Natural killer cell (primary cell): ENCODE results near the gene BCAS3. TPM values are rescaled to one million over a fixed set of nuclear protein-coding genes. Genes with fewer than 3 reads are reported as not detected.

Experiments used
- ATAC-seq, 3 donors: fragments of 150-1000 bp in 2 of 3; fragments of 200-7000 bp in 1 of 3; cut with Tn5 transposase; 1 replicate in 1 of 3; 2 replicates in 2 of 3; pipeline ENCODE4 v1.10.0; 2021; ENCODE audit warnings: mild to moderate bottlenecking in 2 of 3, moderate library complexity in 2 of 3
- DNase-seq, 2 donors: peaks; one replicate each; pipeline versions ENCODE4 v3.0.0 to v3.0.0-alpha.2; 2013 to 2021; ENCODE audit warnings: mixed read lengths in 1 of 2
- H3K27ac ChIP-seq: one replicate; pipeline ENCODE4 v1.5.1; 2013; ENCODE audit warnings: mild to moderate bottlenecking, low read length
- H3K27me3 ChIP-seq: one replicate; pipeline ENCODE4 v1.6.1; 2013; ENCODE audit warnings: low read length; ENCODE audit not compliant: control insufficient read depth, insufficient read depth
- H3K36me3 ChIP-seq: one replicate; pipeline ENCODE4 v1.6.1; 2013; ENCODE audit warnings: low read length; ENCODE audit not compliant: control insufficient read depth, insufficient read depth
- H3K4me1 ChIP-seq: one replicate; pipeline ENCODE4 v1.6.1; 2013; ENCODE audit warnings: low read length; ENCODE audit not compliant: control insufficient read depth, insufficient read depth
- H3K4me3 ChIP-seq: one replicate; pipeline ENCODE4 v1.5.1; 2013; ENCODE audit warnings: low read length
- H3K9me3 ChIP-seq: one replicate; pipeline ENCODE4 v1.6.1; 2013; ENCODE audit warnings: low read length; ENCODE audit not compliant: control insufficient read depth, insufficient read depth
- H3K27ac Mint-ChIP-seq, 2 donors: one replicate each; pipeline ENCODE4 v1.8.0; 2022; ENCODE audit warnings: mild to moderate bottlenecking in 2 of 2, mixed read lengths in 2 of 2, moderate library complexity in 1 of 2
- H3K27me3 Mint-ChIP-seq, 2 donors: one replicate each; pipeline ENCODE4 v1.8.0; 2022; ENCODE audit warnings: low read depth in 2 of 2, mixed read lengths in 2 of 2
- H3K36me3 Mint-ChIP-seq: one replicate; pipeline ENCODE4 v1.8.0; 2022; ENCODE audit warnings: mixed read lengths
- H3K4me1 Mint-ChIP-seq, 2 donors: one replicate each; pipeline ENCODE4 v1.8.0; 2022; ENCODE audit warnings: mixed read lengths in 2 of 2
- H3K4me3 Mint-ChIP-seq: one replicate; pipeline ENCODE4 v1.8.0; 2022; ENCODE audit warnings: mild to moderate bottlenecking, moderate library complexity, mixed read lengths
- H3K9me3 Mint-ChIP-seq, 2 donors: one replicate each; pipeline ENCODE4 v1.8.0; 2022; ENCODE audit warnings: mixed read lengths in 2 of 2
- WGBS: methylation state at CpG from one replicate; pipeline ENCODE4 v1.1.7; 2013; ENCODE audit warnings: missing lambda C conversion rate; ENCODE audit not compliant: insufficient coverage; 5-methylcytosine and 5-hydroxymethylcytosine counted together
- intact Hi-C: fragments of 100-400 bp; cut with micrococcal nuclease; formaldehyde crosslinking; loops from one replicate; pipeline ENCODE4 v1.14.2; 2022
- total RNA-seq, 4 donors: library from RNA; stranded (reverse); fragments of 120-200 nt in 1 of 4; gene quantifications; one replicate each; pipeline versions ENCODE4 v1.2.3 to v1.2.4, GENCODE V29; 2013 to 2022
- TF ChIP-seq, protein P1 (sequence below): fragments of 200-600 bp; IDR thresholded peaks from one replicate; pipeline ENCODE4 v1.8.0; 2022; ENCODE audit warnings: antibody characterized with exemption

Gene BCAS3
- total RNA-seq, 3 donors from 2014 or later (not counting 1 experiment from before 2014, with no cell fraction given) = 60.5 to 87.8 (median 72.0) TPM

GRCh38 chr17:61118871-61119270 is 441.2 kb downstream of the BCAS3 start:
- H3K9me3 ChIP-seq = no peaks in the 10 kb centered on the region
- Mint-ChIP-seq H3K4me1 (no peaks in the 10 kb centered on the region), H3K9me3 (peaks cover 2 to 7% of the 10 kb centered on the region in 2 donors), H3K27ac (no peak overlapping the region), H3K36me3 (peaks cover 8% of the 10 kb centered on the region), H3K27me3 (no peaks in the 10 kb centered on the region), H3K4me3 (no peak overlapping the region)
- no peak overlapping the region for H3K4me3 ChIP-seq
- TF ChIP-seq, protein P1, sequence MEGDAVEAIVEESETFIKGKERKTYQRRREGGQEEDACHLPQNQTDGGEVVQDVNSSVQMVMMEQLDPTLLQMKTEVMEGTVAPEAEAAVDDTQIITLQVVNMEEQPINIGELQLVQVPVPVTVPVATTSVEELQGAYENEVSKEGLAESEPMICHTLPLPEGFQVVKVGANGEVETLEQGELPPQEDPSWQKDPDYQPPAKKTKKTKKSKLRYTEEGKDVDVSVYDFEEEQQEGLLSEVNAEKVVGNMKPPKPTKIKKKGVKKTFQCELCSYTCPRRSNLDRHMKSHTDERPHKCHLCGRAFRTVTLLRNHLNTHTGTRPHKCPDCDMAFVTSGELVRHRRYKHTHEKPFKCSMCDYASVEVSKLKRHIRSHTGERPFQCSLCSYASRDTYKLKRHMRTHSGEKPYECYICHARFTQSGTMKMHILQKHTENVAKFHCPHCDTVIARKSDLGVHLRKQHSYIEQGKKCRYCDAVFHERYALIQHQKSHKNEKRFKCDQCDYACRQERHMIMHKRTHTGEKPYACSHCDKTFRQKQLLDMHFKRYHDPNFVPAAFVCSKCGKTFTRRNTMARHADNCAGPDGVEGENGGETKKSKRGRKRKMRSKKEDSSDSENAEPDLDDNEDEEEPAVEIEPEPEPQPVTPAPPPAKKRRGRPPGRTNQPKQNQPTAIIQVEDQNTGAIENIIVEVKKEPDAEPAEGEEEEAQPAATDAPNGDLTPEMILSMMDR = no peak
- no CpG with 5 or more reads among the region's 2 CpGs for WGBS
- H3K36me3 ChIP-seq = no peaks in the 10 kb centered on the region
- H3K4me1 ChIP-seq = no peaks in the 10 kb centered on the region
- H3K27ac ChIP-seq = no peak overlapping the region
- ATAC-seq = no peak
- intact Hi-C loops = no loop called here
- H3K27me3 ChIP-seq = no peaks in the 10 kb centered on the region
- no peak for DNase-seq

DNA sequence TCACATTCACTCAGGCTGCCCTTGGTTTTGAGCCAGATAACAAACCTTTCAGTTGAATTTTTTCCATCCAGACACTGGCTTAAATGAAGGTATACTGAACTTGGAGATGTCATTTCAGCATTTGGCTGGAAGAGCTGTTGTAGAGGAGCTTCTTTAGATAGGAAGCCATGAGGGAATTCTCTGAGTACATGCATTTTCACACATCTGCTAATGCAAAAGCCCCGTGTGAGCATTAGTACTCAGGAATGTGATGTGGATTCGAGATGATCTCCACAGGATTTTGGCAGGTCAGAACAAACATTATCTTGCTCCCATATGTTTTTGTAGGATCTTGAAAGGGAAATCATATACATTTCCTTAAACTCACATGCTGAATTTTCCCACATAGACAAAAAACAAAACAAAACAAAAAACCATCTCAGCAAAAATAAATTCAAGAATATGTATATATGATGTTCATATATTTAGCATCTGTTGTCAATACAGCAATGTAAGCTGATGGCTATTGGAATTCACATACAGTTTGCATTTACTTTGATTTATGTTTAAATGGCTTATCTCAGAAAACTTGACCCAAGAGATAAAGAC is 444.8 kb downstream of the BCAS3 start:
- H3K27me3 ChIP-seq = no peaks in the 10 kb centered on the region
- H3K9me3 Mint-ChIP-seq = no peaks in the 10 kb centered on the region
- H3K4me3 ChIP-seq = no peak overlapping the region
- H3K4me1 Mint-ChIP-seq = no peaks in the 10 kb centered on the region
- no peaks in the 10 kb centered on the region for H3K36me3 Mint-ChIP-seq
- no peak for ATAC-seq
- no peaks in the 10 kb centered on the region for H3K4me1 ChIP-seq
- H3K27ac ChIP-seq = no peak overlapping the region
- TF ChIP-seq, protein P1 = no peak
- H3K4me3 Mint-ChIP-seq = no peak overlapping the region
- WGBS = 82% methylated on average over 2 of the region's 2 CpGs
- no peaks in the 10 kb centered on the region for H3K27me3 Mint-ChIP-seq
- H3K9me3 ChIP-seq = no peaks in the 10 kb centered on the region
- no peak overlapping the region for H3K27ac Mint-ChIP-seq
- no peaks in the 10 kb centered on the region for H3K36me3 ChIP-seq
- no peak for DNase-seq
- intact Hi-C loops = no loop called here

DNA sequence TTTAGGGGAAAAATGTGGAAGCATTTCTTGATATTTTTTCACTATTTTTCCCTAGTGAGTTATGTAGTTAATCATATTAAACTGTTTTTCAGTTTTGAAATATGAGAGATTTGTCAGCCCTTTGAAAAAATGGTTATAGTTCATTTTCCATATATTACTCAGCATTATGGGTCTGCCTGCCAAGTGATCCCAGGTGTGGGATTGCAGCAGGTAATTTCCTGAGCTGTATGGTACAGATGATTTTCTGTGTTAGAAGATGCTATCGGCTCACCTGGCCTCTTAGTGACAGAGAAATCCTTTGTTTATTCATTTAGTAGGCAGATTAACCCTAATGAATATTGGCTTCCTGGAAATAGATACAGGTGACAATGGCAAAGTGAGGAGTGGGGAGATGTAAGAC is 446.9 kb downstream of the BCAS3 start:
- intact Hi-C loops = no loop called here
- H3K27me3 Mint-ChIP-seq = no peaks in the 10 kb centered on the region
- Histone ChIP-seq H3K4me1 (no peaks in the 10 kb centered on the region), H3K27me3 (no peaks in the 10 kb centered on the region), H3K27ac (no peak overlapping the region), H3K9me3 (no peaks in the 10 kb centered on the region), H3K4me3 (no peak overlapping the region), H3K36me3 (no peaks in the 10 kb centered on the region)
- TF ChIP-seq, protein P1 = no peak
- H3K9me3 Mint-ChIP-seq = no peaks in the 10 kb centered on the region
- no peak overlapping the region for H3K27ac Mint-ChIP-seq
- H3K4me3 Mint-ChIP-seq = no peak overlapping the region
- no peak for ATAC-seq
- DNase-seq = no peak
- peaks cover 0 to 6% of the 10 kb centered on the region in 2 donors for H3K4me1 Mint-ChIP-seq
- H3K36me3 Mint-ChIP-seq = no peaks in the 10 kb centered on the region
- 94% methylated on average over 1 of the region's 1 CpG for WGBS
